Measurements from ENCODE around the gene ZC3H12A. TPM values are rescaled to one million over a fixed set of nuclear protein-coding genes. Genes with fewer than 3 reads are reported as not detected.

ZC3H12A gene
- total RNA-seq, 1 donor from 2014 or later: 12.8 TPM

DNA sequence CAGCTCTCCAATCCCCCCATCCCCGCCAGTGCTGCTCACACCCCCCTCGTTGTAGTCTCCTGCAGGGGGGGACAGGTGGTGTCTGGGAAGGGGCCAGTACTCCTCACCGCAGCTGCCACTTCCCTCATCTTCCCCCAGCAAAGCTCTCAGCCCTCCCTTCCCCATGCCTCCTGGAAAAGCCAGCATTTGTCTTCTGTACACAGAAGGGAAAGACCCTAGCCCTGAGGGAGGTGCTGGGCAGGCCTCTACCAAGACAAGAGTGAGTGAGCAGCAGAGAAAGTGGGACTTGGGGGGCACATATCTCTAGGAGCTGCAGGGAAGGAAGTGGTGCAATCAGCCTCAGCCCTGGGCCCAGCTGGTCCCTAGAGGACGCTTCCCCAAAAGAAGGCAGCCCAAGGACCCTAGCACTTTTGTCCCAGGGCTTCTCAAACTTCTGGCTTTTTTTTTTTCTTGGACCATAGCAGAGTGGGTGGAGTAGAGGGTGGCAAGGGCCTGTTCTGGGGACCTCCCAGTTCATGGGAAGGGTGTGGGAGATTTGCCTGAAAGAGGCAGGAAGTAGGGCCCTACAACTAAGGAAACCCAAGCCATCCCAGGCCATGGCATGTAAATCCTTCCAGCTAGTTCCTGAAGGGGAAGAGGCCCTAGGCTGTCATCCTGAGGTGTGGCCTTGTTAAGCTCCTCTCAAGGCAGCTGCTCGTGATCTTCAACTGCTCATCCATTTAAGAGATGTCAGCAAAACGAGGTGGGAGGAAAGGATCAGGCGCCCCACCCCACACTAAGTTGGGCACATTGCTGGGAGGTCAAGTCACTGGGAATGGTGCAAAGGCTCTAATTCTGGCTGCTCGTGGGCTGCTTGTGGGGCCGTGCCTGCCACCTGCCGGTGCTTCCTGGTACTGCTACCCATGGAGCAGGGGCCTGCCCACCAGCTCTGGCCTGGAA, 12.6 kb downstream of the ZC3H12A start:
- peak overlapping the region; percentile 77 for H3K27ac ChIP-seq
- intact Hi-C loops (cut with DNase I): no loop called here
- DNase-seq (peak; percentile 84), ATAC-seq (peak; percentile 82 to 88)
- TF ChIP-seq, protein P1, sequence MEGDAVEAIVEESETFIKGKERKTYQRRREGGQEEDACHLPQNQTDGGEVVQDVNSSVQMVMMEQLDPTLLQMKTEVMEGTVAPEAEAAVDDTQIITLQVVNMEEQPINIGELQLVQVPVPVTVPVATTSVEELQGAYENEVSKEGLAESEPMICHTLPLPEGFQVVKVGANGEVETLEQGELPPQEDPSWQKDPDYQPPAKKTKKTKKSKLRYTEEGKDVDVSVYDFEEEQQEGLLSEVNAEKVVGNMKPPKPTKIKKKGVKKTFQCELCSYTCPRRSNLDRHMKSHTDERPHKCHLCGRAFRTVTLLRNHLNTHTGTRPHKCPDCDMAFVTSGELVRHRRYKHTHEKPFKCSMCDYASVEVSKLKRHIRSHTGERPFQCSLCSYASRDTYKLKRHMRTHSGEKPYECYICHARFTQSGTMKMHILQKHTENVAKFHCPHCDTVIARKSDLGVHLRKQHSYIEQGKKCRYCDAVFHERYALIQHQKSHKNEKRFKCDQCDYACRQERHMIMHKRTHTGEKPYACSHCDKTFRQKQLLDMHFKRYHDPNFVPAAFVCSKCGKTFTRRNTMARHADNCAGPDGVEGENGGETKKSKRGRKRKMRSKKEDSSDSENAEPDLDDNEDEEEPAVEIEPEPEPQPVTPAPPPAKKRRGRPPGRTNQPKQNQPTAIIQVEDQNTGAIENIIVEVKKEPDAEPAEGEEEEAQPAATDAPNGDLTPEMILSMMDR (IDR thresholded peaks at IDR 0.05): peak; percentile 99
- H3K36me3 ChIP-seq: peaks cover 56% of the 10 kb centered on the region
- no peaks in the 10 kb centered on the region for H3K27me3 ChIP-seq (ENCODE audit: low read depth)
- no peaks in the 10 kb centered on the region for H3K9me3 ChIP-seq
- peaks cover 44% of the 10 kb centered on the region for H3K4me1 ChIP-seq
- no peak overlapping the region for H3K4me3 ChIP-seq

DNA sequence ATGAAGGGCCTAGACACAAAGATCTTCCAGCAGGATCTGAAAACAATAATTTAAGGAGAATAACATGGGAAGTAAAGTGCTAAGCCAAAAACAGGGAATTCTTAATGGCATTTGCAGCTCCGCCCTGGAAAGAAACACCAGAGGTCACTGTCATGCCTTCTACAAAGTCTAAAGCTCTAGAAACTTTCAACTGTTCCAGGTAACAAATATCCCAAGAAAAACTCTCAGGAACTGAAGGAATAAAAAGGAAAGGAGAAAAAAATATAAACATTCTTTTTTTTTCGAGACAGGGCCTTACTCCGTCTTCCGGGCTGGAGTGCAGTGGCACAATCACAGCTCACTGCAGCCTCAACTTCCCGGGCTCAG, 13.2 kb downstream of the ZC3H12A start:
- H3K4me3 ChIP-seq: no peak overlapping the region
- no peaks in the 10 kb centered on the region for H3K27me3 ChIP-seq (ENCODE audit: low read depth)
- peak overlapping the region; percentile 77 for H3K27ac ChIP-seq
- H3K4me1 ChIP-seq: peaks cover 41% of the 10 kb centered on the region
- no peak for DNase-seq
- TF ChIP-seq, protein P1 (IDR thresholded peaks at IDR 0.05): no peak
- intact Hi-C loops (cut with DNase I): no loop called here
- no peaks in the 10 kb centered on the region for H3K9me3 ChIP-seq
- ATAC-seq: no peak
- H3K36me3 ChIP-seq: peaks cover 56% of the 10 kb centered on the region

DNA sequence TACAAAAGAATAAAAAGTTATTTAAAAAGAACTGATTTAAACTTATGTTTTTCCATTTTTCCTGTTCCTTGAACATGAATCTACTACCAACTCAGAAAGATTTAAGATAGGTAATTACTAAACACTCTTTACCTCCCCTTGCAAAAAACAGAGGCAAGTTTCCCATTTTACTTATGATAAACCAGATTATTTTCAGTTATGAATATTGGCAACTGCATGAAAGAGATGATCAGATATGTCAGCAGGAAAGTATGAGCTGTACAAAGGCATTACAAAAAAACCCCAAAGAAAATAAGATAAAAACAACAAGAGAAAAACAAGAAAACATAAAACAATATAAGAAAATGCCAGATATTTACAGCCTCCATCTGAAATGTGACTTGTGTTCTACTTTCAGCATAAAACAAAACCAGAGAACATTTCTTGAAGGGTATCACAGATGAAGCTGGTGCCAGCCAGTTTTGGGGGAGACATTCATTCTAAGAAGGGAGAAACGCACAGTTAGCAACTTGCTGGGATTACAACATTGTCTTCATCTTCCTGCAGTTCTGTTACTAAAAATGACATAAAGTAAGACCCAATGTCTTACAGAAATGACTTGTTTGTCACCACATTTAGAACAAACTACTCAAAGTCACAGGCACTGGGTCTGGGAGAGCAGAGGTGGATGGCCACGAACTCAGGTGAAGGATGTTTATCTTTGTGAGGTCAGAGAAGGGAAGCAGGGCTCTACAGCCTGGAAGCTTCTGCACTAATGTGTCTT, 19.1 kb downstream of the ZC3H12A start:
- Histone ChIP-seq H3K4me3 (no peak overlapping the region), H3K9me3 (no peaks in the 10 kb centered on the region), H3K36me3 (peaks cover 90% of the 10 kb centered on the region), H3K4me1 (peaks cover 7% of the 10 kb centered on the region), H3K27me3 (ENCODE audit: low read depth) (no peaks in the 10 kb centered on the region), H3K27ac (no peak overlapping the region)
- TF ChIP-seq, protein P1 (IDR thresholded peaks at IDR 0.05): no peak
- ATAC-seq: no peak
- DNase-seq: no peak
- intact Hi-C loops (cut with DNase I): no loop called here

DNA sequence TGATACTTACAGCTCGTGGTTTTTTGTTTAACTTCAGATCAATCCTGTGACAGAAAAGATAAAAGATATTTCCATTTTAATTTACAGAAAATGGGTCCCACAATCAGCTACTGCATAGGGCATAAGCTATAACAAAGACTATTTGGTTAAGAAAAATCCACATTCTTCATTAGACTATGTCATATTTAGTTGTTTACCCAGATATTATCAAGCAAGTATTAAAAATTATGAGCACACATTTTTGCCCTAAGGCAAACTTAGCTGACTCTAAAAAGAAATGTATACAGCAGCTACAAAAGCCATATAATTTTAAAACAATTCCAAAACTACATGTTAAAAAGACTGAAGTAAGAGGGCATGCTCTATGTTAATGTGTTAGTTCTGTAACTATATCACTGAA, 21.5 kb downstream of the ZC3H12A start:
- Histone ChIP-seq H3K9me3 (no peaks in the 10 kb centered on the region), H3K4me3 (no peak overlapping the region), H3K36me3 (peaks cover 97% of the 10 kb centered on the region), H3K4me1 (peaks cover 21% of the 10 kb centered on the region), H3K27ac (no peak overlapping the region), H3K27me3 (ENCODE audit: low read depth) (no peaks in the 10 kb centered on the region)
- DNase-seq (no peak), ATAC-seq (no peak)
- TF ChIP-seq, protein P1 (IDR thresholded peaks at IDR 0.05): no peak
- intact Hi-C loops (cut with DNase I): no loop called here

DNA sequence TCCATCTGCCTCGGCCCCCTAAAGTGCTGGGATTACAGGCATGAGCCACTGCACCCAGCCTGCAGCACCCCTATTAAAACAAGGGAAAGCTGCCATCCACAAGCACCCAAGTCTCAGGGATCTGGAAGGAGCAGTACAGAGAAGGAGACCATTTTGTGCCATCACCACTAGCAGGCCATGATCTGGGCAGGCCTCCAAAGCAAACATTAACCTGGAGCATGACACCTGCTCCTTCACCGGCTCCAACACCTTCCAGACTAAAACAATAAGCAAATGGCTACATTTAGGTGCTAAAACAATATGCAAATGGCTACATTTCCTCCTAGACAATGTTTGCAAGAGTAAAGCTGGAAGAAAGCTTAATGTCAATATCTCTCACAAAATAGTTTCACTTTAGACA, 23.5 kb downstream of the ZC3H12A start:
- no peak for DNase-seq
- Histone ChIP-seq H3K27me3 (ENCODE audit: low read depth) (no peaks in the 10 kb centered on the region), H3K36me3 (peaks cover 95% of the 10 kb centered on the region), H3K9me3 (no peaks in the 10 kb centered on the region), H3K4me1 (peaks cover 21% of the 10 kb centered on the region), H3K4me3 (no peak overlapping the region), H3K27ac (no peak overlapping the region)
- intact Hi-C loops (cut with DNase I): no loop called here
- peak in 1 of 2 donors; percentile 73 for ATAC-seq
- TF ChIP-seq, protein P1 (IDR thresholded peaks at IDR 0.05): no peak

Measured in lower lobe of right lung (tissue), 2 donors.